Tibial nerve (tissue), 4 donors: ENCODE results near the gene ERBB4. TPM values are rescaled to one million over a fixed set of nuclear protein-coding genes. Genes with fewer than 3 reads are reported as not detected.

Experiments
- DNase-seq, 2 donors: peaks; one replicate each; pipeline ENCODE4 v3.0.0-alpha.2; 2019; ENCODE audit warnings: low spot score in 2 of 2
- H3K27ac ChIP-seq, 4 donors: fragments of 200-600 bp; sonication (generic) in 3 of 4; one replicate each; pipeline ENCODE4 v1.5.1; 2017 to 2019; ENCODE audit warnings: mild to moderate bottlenecking in 1 of 4
- H3K27me3 ChIP-seq, 2 donors: fragments of 200-600 bp; sonication (generic) in 1 of 2; one replicate each; pipeline versions ENCODE4 v1.5.1 to v1.6.0; 2017 to 2019
- H3K36me3 ChIP-seq, 3 donors: fragments of 200-600 bp; sonication (generic); one replicate each; pipeline ENCODE4 v1.5.1; 2018 to 2019
- H3K4me1 ChIP-seq, 4 donors: fragments of 200-600 bp; sonication (generic) in 3 of 4; one replicate each; pipeline ENCODE4 v1.5.1; 2017 to 2019
- H3K4me3 ChIP-seq, 4 donors: fragments of 200-600 bp; sonication (generic) in 3 of 4; one replicate each; pipeline ENCODE4 v1.5.1; 2017 to 2019; ENCODE audit warnings: mild to moderate bottlenecking in 1 of 4, moderate library complexity in 1 of 4
- H3K9me3 ChIP-seq, 4 donors: fragments of 200-600 bp; sonication (generic) in 3 of 4; one replicate each; pipeline ENCODE4 v1.5.1; 2017 to 2019
- EP300 ChIP-seq, 2 donors: sonication (generic); formaldehyde crosslinking; IDR thresholded peaks; one replicate each; pipeline ENCODE4 v1.6.1; 2017; ENCODE audit warnings: antibody characterized with exemption in 2 of 2, mild to moderate bottlenecking in 1 of 2
- POLR2A ChIP-seq, 2 donors: fragments of 450-650 bp; IDR thresholded peaks; one replicate each; pipeline ENCODE4 v1.6.1; 2017; ENCODE audit warnings: antibody characterized with exemption in 2 of 2, mild to moderate bottlenecking in 2 of 2, moderate library complexity in 2 of 2
- WGBS, 2 donors: methylation state at CpG; one replicate each; pipeline ENCODE4 v1.1.5; 2018; 5-methylcytosine and 5-hydroxymethylcytosine counted together
- total RNA-seq, 4 donors: library from RNA; depleted of rRNA; stranded (reverse); fragments of >200 nt; gene quantifications; one replicate each; pipeline ENCODE4 v1.1.0, GENCODE V29; 2016
- TF ChIP-seq, protein P1 (sequence below), 5 experiments: fragments of 200-600 bp in 3 of 5; fragments of 450-650 bp in 2 of 5; sonication (generic) in 3 of 5; IDR thresholded peaks; one replicate each; pipeline ENCODE4 v1.5.1; 2016 to 2019; ENCODE audit warnings: antibody characterized with exemption in 5 of 5, mild to moderate bottlenecking in 3 of 5, moderate library complexity in 2 of 5

The ERBB4 gene
- total RNA-seq, 4 donors from 2014 or later: 2.4 to 3.3 (median 2.9) TPM

DNA sequence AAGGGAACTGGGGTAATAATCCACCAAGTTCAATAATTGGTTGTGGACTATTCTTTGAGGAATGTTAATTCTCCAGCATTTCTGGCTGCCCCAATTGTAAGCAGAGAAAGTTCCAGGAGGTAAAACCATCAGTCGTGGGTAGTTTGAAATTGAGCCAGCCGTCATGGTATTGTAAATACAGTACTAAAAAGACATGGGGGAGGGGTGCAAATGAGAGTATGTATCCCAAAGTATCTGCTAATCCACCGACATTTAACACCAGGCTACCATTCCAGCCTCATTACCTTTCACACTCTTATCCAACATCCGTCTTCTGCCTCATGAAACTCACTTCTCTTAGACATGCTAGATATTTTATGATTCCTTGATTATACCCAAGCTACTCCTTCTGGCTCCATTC, 507.9 kb downstream of the ERBB4 start:
- DNase-seq: no peak
- H3K9me3 ChIP-seq: no peaks in the 10 kb centered on the region
- H3K27me3 ChIP-seq: no peaks in the 10 kb centered on the region
- 37 to 56% methylated on average over 4 of the region's 4 CpGs for WGBS, 2 donors
- H3K36me3 ChIP-seq: no peaks in the 10 kb centered on the region
- no peak overlapping the region for H3K27ac ChIP-seq
- no peak overlapping the region for H3K4me3 ChIP-seq
- TF ChIP-seq EP300 (IDR thresholded peaks at IDR 0.05) (no peak), POLR2A (IDR thresholded peaks at IDR 0.05) (no peak)
- TF ChIP-seq, protein P1, sequence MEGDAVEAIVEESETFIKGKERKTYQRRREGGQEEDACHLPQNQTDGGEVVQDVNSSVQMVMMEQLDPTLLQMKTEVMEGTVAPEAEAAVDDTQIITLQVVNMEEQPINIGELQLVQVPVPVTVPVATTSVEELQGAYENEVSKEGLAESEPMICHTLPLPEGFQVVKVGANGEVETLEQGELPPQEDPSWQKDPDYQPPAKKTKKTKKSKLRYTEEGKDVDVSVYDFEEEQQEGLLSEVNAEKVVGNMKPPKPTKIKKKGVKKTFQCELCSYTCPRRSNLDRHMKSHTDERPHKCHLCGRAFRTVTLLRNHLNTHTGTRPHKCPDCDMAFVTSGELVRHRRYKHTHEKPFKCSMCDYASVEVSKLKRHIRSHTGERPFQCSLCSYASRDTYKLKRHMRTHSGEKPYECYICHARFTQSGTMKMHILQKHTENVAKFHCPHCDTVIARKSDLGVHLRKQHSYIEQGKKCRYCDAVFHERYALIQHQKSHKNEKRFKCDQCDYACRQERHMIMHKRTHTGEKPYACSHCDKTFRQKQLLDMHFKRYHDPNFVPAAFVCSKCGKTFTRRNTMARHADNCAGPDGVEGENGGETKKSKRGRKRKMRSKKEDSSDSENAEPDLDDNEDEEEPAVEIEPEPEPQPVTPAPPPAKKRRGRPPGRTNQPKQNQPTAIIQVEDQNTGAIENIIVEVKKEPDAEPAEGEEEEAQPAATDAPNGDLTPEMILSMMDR (IDR thresholded peaks at IDR 0.05): no peak
- H3K4me1 ChIP-seq: no peaks in the 10 kb centered on the region

DNA sequence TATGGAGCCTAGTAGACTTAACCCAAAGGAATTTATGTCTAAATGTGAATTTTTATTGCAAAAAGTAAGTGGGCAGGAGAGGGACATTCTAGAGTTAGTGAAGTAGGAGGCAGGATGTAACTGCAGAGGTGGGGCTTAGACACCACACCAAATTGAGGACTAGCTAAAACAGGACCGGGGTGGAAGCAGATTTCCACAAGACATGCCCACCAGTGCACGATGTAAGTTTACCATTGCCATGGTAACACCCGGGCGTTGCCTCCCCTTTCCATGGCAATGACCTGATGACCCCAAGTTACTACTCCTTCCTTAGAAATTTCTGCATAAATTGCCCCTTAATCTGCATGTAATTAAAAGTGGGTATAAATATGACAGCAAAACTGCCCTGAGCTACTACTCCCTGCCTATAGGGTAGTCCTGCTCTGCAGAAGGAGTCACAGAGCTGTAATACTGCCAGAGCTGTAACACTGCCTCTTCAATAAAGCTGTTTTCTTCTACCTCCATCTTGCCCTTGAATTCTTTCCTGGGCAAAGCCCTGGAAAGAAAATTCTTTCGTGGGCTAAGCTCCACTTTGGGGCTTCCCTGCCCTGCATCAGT, 509.7 kb downstream of the ERBB4 start:
- Histone ChIP-seq H3K4me3 (no peak overlapping the region), H3K27ac (no peak overlapping the region), H3K9me3 (no peaks in the 10 kb centered on the region), H3K36me3 (no peaks in the 10 kb centered on the region), H3K27me3 (no peaks in the 10 kb centered on the region), H3K4me1 (no peaks in the 10 kb centered on the region)
- no peak for TF ChIP-seq EP300 (IDR thresholded peaks at IDR 0.05)
- TF ChIP-seq POLR2A (IDR thresholded peaks at IDR 0.05): no peak
- TF ChIP-seq, protein P1 (IDR thresholded peaks at IDR 0.05): no peak
- 49% methylated on average over 5 of the region's 5 CpGs for WGBS, 2 donors
- DNase-seq: no peak

DNA sequence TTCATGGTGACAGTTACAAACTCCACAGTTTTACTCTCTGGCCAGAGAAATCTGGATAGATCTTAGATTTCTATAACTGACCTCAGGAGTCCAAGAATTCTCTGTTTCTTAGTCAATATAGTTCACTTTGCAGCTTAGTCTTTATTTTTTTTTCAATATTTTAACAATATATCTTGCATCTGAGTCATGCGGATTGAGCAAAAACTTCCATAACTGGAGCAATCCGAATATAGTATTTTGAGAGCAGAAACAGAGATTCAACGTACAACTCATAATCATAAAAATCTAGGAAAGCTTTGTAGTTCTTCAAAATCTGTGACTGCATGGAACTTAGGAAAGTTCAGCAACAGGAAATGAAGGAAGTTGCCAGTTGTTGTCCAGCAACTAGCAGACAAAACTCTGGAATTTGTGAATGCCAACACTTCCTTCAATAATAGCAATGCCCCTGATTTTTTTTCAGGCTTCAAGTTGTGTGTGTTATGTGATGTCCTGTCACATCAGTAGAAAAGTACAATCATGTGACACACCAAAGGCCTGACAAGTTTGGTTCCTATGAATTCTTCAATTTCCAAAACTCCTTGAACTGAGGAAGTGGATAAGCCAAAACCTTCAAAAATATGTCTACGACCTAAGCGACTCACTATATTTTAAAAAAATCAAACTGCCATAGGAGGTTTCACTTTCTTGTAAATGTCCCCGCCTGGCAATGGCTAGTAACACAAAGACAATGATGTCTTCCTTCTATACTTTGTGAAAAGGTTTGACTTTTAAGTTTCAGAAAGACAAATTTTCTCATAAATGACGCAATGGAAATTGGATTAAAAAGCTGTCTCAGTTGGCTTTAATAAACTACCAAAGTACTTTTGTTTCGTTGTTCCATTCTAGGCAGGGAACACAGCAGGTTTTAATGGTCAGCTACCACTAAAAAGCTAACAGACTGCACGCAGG, 510.6 kb downstream of the ERBB4 start:
- no peaks in the 10 kb centered on the region for H3K4me1 ChIP-seq
- TF ChIP-seq EP300 (IDR thresholded peaks at IDR 0.05) (no peak), POLR2A (IDR thresholded peaks at IDR 0.05) (no peak)
- TF ChIP-seq, protein P1 (IDR thresholded peaks at IDR 0.05): no peak
- WGBS, 2 donors: 70 to 75% methylated on average over 9 of the region's 9 CpGs
- no peaks in the 10 kb centered on the region for H3K36me3 ChIP-seq
- no peak overlapping the region for H3K27ac ChIP-seq
- H3K27me3 ChIP-seq: no peaks in the 10 kb centered on the region
- H3K4me3 ChIP-seq: no peak overlapping the region
- DNase-seq: no peak
- no peaks in the 10 kb centered on the region for H3K9me3 ChIP-seq

DNA sequence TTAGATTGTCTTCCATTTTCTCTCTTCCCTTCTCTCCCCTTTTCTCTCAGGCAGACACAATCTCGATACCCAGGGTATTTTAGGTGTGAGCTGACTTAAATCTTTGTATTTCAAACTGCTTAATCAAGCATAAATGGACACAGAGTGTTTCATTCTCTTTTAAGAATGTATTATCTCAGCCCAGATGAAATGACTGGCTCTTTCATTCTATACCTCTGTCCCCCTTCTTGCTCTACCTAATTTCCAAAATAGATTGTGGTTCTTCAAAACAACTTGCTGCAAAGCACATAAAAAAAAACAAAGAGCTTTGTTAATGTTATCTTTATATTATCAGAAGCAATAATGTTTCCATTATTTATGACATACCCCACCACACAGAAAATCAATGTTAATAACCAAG, 514.6 kb downstream of the ERBB4 start:
- no peaks in the 10 kb centered on the region for H3K9me3 ChIP-seq
- H3K4me1 ChIP-seq: no peaks in the 10 kb centered on the region
- TF ChIP-seq POLR2A (IDR thresholded peaks at IDR 0.05) (no peak), EP300 (IDR thresholded peaks at IDR 0.05) (no peak)
- TF ChIP-seq, protein P1 (IDR thresholded peaks at IDR 0.05): no peak
- no peaks in the 10 kb centered on the region for H3K36me3 ChIP-seq
- no peak overlapping the region for H3K27ac ChIP-seq
- no peaks in the 10 kb centered on the region for H3K27me3 ChIP-seq
- DNase-seq: no peak
- no peak overlapping the region for H3K4me3 ChIP-seq
- WGBS, 2 donors: 52 to 57% methylated on average over 1 of the region's 1 CpG

DNA sequence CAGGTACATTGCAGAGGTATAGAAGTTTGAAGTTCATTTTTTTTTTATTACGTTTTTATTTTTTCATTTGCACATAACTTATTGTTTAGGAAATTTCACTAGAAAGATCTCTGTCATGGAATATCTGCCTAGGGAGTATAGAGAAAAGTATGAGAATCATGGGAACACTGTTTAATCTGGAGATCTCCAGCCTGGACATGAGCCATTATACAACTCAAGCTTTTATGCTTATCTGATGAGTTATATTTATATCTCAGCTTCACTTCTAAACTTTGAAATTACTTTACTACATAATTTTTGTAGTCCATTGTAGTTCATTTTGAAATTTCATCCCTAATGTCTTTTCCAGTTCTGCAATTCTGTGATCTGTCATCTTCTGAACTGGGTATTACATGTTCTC, 515.6 kb downstream of the ERBB4 start:
- Histone ChIP-seq H3K4me3 (no peak overlapping the region), H3K27me3 (no peaks in the 10 kb centered on the region), H3K4me1 (no peaks in the 10 kb centered on the region), H3K27ac (no peak overlapping the region), H3K9me3 (no peaks in the 10 kb centered on the region), H3K36me3 (no peaks in the 10 kb centered on the region)
- DNase-seq: no peak
- 71 to 75% methylated on average over 1 of the region's 1 CpG for WGBS, 2 donors
- TF ChIP-seq EP300 (IDR thresholded peaks at IDR 0.05): no peak
- TF ChIP-seq POLR2A (IDR thresholded peaks at IDR 0.05): no peak
- TF ChIP-seq, protein P1 (IDR thresholded peaks at IDR 0.05): no peak
